ENCODE results near the gene RAB11FIP4. TPM values are rescaled to one million over a fixed set of nuclear protein-coding genes. Genes with fewer than 3 reads are reported as not detected.

RAB11FIP4 gene
- total RNA-seq, 1 experiment from 2014 or later = 15.1 TPM

- DNase-seq (ENCODE audit: low read depth, low spot score) (no peak), ATAC-seq (no peak)
- CTCF ChIA-PET = no interaction called here
- no peak overlapping the region for H3K4me2 ChIP-seq (ENCODE audit: low read length)
- intact Hi-C loops (cut with micrococcal nuclease) = no loop called here
- H3K9me3 ChIP-seq (ENCODE audit: control insufficient read depth in 1 of 2, insufficient read depth in 1 of 2, low read depth in 1 of 2, low read length in 2 of 2) = no peaks in the 10 kb centered on the region
- no peaks in the 10 kb centered on the region for H3K79me2 ChIP-seq (ENCODE audit: insufficient read depth, low read length)
- no peaks in the 10 kb centered on the region for H3K9me2 ChIP-seq (ENCODE audit: insufficient read depth)
- H3K27me3 ChIP-seq (ENCODE audit: insufficient read depth, low read length) = peaks cover 3% of the 10 kb centered on the region; the same call in 1 of the 2 replicates
- H3K27ac ChIP-seq (ENCODE audit: low read depth, low read length) = no peak overlapping the region
- H3K4me1 ChIP-seq (ENCODE audit: control insufficient read depth in 1 of 2, insufficient read depth in 2 of 2, low read length in 2 of 2) = peaks cover 0 to 15% of the 10 kb centered on the region in 2 experiments; a peak in 2 of 4 replicates
- no peak for TF ChIP-seq TCF7L2 (IDR thresholded peaks at IDR 0.05; ENCODE audit: borderline replicate concordance, extremely low read depth, insufficient read depth, insufficient read length)
- TF ChIP-seq, protein P1, sequence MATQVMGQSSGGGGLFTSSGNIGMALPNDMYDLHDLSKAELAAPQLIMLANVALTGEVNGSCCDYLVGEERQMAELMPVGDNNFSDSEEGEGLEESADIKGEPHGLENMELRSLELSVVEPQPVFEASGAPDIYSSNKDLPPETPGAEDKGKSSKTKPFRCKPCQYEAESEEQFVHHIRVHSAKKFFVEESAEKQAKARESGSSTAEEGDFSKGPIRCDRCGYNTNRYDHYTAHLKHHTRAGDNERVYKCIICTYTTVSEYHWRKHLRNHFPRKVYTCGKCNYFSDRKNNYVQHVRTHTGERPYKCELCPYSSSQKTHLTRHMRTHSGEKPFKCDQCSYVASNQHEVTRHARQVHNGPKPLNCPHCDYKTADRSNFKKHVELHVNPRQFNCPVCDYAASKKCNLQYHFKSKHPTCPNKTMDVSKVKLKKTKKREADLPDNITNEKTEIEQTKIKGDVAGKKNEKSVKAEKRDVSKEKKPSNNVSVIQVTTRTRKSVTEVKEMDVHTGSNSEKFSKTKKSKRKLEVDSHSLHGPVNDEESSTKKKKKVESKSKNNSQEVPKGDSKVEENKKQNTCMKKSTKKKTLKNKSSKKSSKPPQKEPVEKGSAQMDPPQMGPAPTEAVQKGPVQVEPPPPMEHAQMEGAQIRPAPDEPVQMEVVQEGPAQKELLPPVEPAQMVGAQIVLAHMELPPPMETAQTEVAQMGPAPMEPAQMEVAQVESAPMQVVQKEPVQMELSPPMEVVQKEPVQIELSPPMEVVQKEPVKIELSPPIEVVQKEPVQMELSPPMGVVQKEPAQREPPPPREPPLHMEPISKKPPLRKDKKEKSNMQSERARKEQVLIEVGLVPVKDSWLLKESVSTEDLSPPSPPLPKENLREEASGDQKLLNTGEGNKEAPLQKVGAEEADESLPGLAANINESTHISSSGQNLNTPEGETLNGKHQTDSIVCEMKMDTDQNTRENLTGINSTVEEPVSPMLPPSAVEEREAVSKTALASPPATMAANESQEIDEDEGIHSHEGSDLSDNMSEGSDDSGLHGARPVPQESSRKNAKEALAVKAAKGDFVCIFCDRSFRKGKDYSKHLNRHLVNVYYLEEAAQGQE (IDR thresholded peaks at IDR 0.05; ENCODE audit: low read depth) = no peak
- no peak for TF ChIP-seq SP1 (IDR thresholded peaks at IDR 0.05; ENCODE audit: low read depth)
- no peak for TF ChIP-seq ZNF274 (IDR thresholded peaks at IDR 0.05; ENCODE audit: low read depth, low read length)
- TF ChIP-seq, protein P2, sequence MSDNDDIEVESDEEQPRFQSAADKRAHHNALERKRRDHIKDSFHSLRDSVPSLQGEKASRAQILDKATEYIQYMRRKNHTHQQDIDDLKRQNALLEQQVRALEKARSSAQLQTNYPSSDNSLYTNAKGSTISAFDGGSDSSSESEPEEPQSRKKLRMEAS (IDR thresholded peaks at IDR 0.05) = no peak
- no peak for TF ChIP-seq POLR2AphosphoS5 (IDR thresholded peaks at IDR 0.05; ENCODE audit: low read depth, low read length)
- TF ChIP-seq, protein P3, sequence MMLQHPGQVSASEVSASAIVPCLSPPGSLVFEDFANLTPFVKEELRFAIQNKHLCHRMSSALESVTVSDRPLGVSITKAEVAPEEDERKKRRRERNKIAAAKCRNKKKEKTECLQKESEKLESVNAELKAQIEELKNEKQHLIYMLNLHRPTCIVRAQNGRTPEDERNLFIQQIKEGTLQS (IDR thresholded peaks at IDR 0.05) = no peak
- TF ChIP-seq POLR2A (IDR thresholded peaks at IDR 0.05; ENCODE audit: borderline replicate concordance, extremely low read depth, insufficient read depth, insufficient read length) = no peak
- no peak for TF ChIP-seq YY1 (IDR thresholded peaks at IDR 0.05; ENCODE audit: extremely low read depth, insufficient replicate concordance, low read depth, low read length)
- no peak for TF ChIP-seq RAD21 (IDR thresholded peaks at IDR 0.05; ENCODE audit: low read depth)
- TF ChIP-seq SRF (IDR thresholded peaks at IDR 0.05; ENCODE audit: low read depth) = no peak
- H2AFZ ChIP-seq (ENCODE audit: low read depth, low read length, poor library complexity, severe bottlenecking) = no peak overlapping the region
- POLR2A ChIA-PET = interaction anchor here (0.6 kb wide), 1 partner anchor 8 kb away, joined by 3 read pairs; no protein-coding TSS in a partner anchor
- no peaks in the 10 kb centered on the region for H4K20me1 ChIP-seq (ENCODE audit: insufficient read depth)
- no peak overlapping the region for H3K9ac ChIP-seq (ENCODE audit: low read length)
- H3K36me3 ChIP-seq (ENCODE audit: control insufficient read depth in 1 of 2, insufficient read depth in 2 of 2, low read length in 2 of 2) = no peaks in the 10 kb centered on the region
- no peak overlapping the region for H3K4me3 ChIP-seq (replicated peaks in 1 of 2; ENCODE audit: low read depth in 1 of 2, low read length in 2 of 2)
- no TSS peak for BruUV-seq (replicated peaks)
- RAD21 ChIA-PET (ENCODE audit: low non-redundant PET in 1 of 2, low total read pairs in 2 of 2, uncharacterized antibody in 2 of 2, unreplicated experiment in 2 of 2) = interaction anchor here in 1 of 2 experiments (0.7 kb wide), 1 partner anchor 554 kb away, joined by 3 read pairs; the partner anchor contains the start of gene ADAP2
Measured at GRCh38 chr17:31475378-31476162, 84.1 kb downstream of the RAB11FIP4 start.

All from HCT116 (cell line).